ENCODE results near the gene ART3. TPM values are rescaled to one million over a fixed set of nuclear protein-coding genes. Genes with fewer than 3 reads are reported as not detected.

The ART3 gene
- polyA plus RNA-seq, 2 of the 4 experiments (the other 2 are of a cell fraction): not detected

DNA sequence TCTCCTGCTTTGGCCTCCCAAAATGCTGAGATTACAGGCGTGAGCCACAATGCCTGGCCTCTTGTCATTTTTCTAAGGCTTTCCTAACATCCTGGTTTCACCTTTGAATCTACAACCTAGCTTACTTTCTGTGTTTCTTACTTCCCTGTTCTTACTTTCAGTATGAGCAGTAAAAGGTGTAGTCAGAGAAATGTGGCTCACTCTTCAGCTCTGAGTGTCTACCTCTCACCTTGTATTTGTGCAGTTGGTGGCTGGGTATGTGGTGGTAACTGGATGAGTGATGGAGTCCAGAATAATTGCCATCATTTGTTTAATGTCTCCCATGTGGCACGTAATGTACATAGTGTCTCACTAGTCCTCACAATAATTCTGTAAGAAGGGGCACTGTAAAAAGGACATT, 19.5 kb upstream of the ART3 start:
- Histone ChIP-seq H3K27ac (no peak overlapping the region), H3K4me3 (no peak overlapping the region), H3K4me1 (no peaks in the 10 kb centered on the region), H3K4me2 (no peak overlapping the region), H3K9me3 (no peaks in the 10 kb centered on the region)
- ATAC-seq: no peak
- CTCF ChIA-PET: interaction anchor here (0.9 to 2.8 kb wide), 3 partner anchors 8 to 59 kb away, joined by 3 to 10 read pairs (median 4); no protein-coding TSS in a partner anchor
- DNase-seq (ENCODE audit: low read depth in 1 of 2, low spot score in 1 of 2): no peak
- 45% methylated on average over 2 of the region's 2 CpGs for WGBS (ENCODE audit: missing lambda C conversion rate)
- TF ChIP-seq ZNF302 (CRISPR knock-in tag; IDR thresholded peaks at IDR 0.05) (no peak), MAFK (IDR thresholded peaks at IDR 0.05; ENCODE audit: partially characterized antibody) (no peak), HOXB5 (CRISPR knock-in tag; IDR thresholded peaks at IDR 0.05) (no peak), ESRRA (IDR thresholded peaks at IDR 0.05; ENCODE audit: borderline replicate concordance, low read length) (no peak), FOSL2 (IDR thresholded peaks at IDR 0.05) (no peak), FOSL2 (CRISPR knock-in tag; IDR thresholded peaks at IDR 0.05) (no peak), MYC (IDR thresholded peaks at IDR 0.05; ENCODE audit: borderline replicate concordance, low read length) (no peak), ZFP36 (IDR thresholded peaks at IDR 0.05; ENCODE audit: borderline replicate concordance, partially characterized antibody) (no peak), EP300 (IDR thresholded peaks at IDR 0.05) (no peak)
- TF ChIP-seq, protein P1, sequence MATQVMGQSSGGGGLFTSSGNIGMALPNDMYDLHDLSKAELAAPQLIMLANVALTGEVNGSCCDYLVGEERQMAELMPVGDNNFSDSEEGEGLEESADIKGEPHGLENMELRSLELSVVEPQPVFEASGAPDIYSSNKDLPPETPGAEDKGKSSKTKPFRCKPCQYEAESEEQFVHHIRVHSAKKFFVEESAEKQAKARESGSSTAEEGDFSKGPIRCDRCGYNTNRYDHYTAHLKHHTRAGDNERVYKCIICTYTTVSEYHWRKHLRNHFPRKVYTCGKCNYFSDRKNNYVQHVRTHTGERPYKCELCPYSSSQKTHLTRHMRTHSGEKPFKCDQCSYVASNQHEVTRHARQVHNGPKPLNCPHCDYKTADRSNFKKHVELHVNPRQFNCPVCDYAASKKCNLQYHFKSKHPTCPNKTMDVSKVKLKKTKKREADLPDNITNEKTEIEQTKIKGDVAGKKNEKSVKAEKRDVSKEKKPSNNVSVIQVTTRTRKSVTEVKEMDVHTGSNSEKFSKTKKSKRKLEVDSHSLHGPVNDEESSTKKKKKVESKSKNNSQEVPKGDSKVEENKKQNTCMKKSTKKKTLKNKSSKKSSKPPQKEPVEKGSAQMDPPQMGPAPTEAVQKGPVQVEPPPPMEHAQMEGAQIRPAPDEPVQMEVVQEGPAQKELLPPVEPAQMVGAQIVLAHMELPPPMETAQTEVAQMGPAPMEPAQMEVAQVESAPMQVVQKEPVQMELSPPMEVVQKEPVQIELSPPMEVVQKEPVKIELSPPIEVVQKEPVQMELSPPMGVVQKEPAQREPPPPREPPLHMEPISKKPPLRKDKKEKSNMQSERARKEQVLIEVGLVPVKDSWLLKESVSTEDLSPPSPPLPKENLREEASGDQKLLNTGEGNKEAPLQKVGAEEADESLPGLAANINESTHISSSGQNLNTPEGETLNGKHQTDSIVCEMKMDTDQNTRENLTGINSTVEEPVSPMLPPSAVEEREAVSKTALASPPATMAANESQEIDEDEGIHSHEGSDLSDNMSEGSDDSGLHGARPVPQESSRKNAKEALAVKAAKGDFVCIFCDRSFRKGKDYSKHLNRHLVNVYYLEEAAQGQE (IDR thresholded peaks at IDR 0.05): no peak
- POLR2A ChIA-PET: no interaction called here
- no peak for FAIRE-seq

DNA sequence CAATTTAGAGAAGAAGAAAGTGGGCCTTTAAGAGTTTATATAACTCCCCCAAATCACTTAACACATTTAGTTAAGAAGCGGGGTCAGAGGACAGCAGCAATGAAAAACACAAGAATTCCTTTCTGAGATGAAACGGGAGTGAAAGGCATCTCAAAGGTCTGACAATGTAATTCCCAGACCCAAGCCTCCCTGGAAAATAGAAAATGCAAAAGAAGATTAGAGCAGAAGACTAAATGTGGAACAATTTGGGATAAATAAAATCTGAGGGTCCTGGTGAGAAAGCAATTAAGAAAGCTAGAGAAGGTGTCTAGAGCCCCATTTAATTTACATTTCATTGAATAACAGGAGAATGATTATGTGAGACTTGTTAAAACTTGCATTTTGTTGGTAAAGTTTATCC, 19.1 kb upstream of the ART3 start:
- no peak overlapping the region for H3K27ac ChIP-seq
- ATAC-seq (no peak), DNase-seq (ENCODE audit: low read depth in 1 of 2, low spot score in 1 of 2) (no peak), FAIRE-seq (no peak)
- H3K4me3 ChIP-seq: no peak overlapping the region
- no peaks in the 10 kb centered on the region for H3K4me1 ChIP-seq
- TF ChIP-seq JUNB (IDR thresholded peaks at IDR 0.05) (no peak), ZC3H11A (IDR thresholded peaks at IDR 0.05) (no peak), RARB (CRISPR knock-in tag; IDR thresholded peaks at IDR 0.05) (no peak), NR3C1 (IDR thresholded peaks at IDR 0.05) (no peak)
- TF ChIP-seq, protein P2, sequence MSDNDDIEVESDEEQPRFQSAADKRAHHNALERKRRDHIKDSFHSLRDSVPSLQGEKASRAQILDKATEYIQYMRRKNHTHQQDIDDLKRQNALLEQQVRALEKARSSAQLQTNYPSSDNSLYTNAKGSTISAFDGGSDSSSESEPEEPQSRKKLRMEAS (IDR thresholded peaks at IDR 0.05): no peak
- no peaks in the 10 kb centered on the region for H3K9me3 ChIP-seq
- 62% methylated on average over 2 of the region's 2 CpGs for WGBS (ENCODE audit: missing lambda C conversion rate)
- CTCF ChIA-PET: interaction anchor here (0.6 to 1.7 kb wide), 3 partner anchors 8 to 76 kb away, joined by 3 to 4 read pairs (median 3); no protein-coding TSS in a partner anchor
- POLR2A ChIA-PET: no interaction called here
- H3K4me2 ChIP-seq: no peak overlapping the region

DNA sequence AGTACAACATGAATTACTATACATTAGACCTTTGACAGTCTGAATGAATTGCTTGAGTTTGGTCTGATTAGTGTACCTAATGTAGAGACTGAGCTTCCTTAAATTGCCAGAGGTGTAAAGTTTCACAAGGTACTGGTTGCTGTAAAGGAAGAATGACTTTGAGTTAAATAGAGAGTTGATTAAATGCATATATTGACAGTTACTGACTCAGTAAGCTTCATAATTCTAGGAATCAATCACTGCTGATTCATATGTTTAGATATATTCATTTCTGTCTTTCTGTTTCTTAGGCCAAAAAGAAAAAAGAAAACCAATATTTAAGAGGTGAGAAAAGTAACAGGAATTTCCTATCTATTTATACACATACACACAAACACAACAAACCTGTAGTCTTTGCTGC, 16.2 kb upstream of the ART3 start:
- TF ChIP-seq KDM5A (IDR thresholded peaks at IDR 0.05) (no peak), POLR2A (IDR thresholded peaks at IDR 0.05; ENCODE audit: low read length) (no peak), JUNB (IDR thresholded peaks at IDR 0.05) (no peak), EHF (CRISPR knock-in tag; IDR thresholded peaks at IDR 0.05) (no peak), ZFP36 (IDR thresholded peaks at IDR 0.05; ENCODE audit: borderline replicate concordance, partially characterized antibody) (no peak), FOSB (CRISPR knock-in tag; IDR thresholded peaks at IDR 0.05) (no peak), RFX5 (IDR thresholded peaks at IDR 0.05) (no peak)
- TF ChIP-seq, protein P3, sequence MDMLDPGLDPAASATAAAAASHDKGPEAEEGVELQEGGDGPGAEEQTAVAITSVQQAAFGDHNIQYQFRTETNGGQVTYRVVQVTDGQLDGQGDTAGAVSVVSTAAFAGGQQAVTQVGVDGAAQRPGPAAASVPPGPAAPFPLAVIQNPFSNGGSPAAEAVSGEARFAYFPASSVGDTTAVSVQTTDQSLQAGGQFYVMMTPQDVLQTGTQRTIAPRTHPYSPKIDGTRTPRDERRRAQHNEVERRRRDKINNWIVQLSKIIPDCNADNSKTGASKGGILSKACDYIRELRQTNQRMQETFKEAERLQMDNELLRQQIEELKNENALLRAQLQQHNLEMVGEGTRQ (IDR thresholded peaks at IDR 0.05): no peak
- TF ChIP-seq, protein P4, sequence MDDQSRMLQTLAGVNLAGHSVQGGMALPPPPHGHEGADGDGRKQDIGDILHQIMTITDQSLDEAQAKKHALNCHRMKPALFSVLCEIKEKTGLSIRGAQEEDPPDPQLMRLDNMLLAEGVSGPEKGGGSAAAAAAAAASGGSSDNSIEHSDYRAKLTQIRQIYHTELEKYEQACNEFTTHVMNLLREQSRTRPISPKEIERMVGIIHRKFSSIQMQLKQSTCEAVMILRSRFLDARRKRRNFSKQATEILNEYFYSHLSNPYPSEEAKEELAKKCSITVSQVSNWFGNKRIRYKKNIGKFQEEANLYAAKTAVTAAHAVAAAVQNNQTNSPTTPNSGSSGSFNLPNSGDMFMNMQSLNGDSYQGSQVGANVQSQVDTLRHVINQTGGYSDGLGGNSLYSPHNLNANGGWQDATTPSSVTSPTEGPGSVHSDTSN (IDR thresholded peaks at IDR 0.05): no peak
- TF ChIP-seq, protein P5, sequence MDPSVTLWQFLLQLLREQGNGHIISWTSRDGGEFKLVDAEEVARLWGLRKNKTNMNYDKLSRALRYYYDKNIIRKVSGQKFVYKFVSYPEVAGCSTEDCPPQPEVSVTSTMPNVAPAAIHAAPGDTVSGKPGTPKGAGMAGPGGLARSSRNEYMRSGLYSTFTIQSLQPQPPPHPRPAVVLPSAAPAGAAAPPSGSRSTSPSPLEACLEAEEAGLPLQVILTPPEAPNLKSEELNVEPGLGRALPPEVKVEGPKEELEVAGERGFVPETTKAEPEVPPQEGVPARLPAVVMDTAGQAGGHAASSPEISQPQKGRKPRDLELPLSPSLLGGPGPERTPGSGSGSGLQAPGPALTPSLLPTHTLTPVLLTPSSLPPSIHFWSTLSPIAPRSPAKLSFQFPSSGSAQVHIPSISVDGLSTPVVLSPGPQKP (IDR thresholded peaks at IDR 0.05; ENCODE audit: low read depth, low read length): no peak
- TF ChIP-seq, protein P6, sequence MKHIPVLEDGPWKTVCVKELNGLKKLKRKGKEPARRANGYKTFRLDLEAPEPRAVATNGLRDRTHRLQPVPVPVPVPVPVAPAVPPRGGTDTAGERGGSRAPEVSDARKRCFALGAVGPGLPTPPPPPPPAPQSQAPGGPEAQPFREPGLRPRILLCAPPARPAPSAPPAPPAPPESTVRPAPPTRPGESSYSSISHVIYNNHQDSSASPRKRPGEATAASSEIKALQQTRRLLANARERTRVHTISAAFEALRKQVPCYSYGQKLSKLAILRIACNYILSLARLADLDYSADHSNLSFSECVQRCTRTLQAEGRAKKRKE (CRISPR knock-in tag; IDR thresholded peaks at IDR 0.05; ENCODE audit: low read depth): no peak
- TF ChIP-seq, protein P7, sequence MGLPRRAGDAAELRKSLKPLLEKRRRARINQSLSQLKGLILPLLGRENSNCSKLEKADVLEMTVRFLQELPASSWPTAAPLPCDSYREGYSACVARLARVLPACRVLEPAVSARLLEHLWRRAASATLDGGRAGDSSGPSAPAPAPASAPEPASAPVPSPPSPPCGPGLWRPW (IDR thresholded peaks at IDR 0.05): no peak
- FAIRE-seq: no peak
- ChIA-PET CTCF (interaction anchor here (1.2 kb wide), 2 partner anchors 63 to 142 kb away, joined by 3 to 4 read pairs; no protein-coding TSS in a partner anchor), POLR2A (no interaction called here)
- Histone ChIP-seq H3K27ac (no peak overlapping the region), H3K4me1 (no peaks in the 10 kb centered on the region), H3K9me3 (no peaks in the 10 kb centered on the region), H3K4me2 (no peak overlapping the region), H3K4me3 (no peak overlapping the region)
- no peak for DNase-seq (ENCODE audit: low read depth in 1 of 2, low spot score in 1 of 2)
- no peak for ATAC-seq
